ENCODE measurements around the gene NFIX.

- TF ChIP-seq CTCF (IDR thresholded peaks at IDR 0.05) (no peak), POLR2A (IDR thresholded peaks at IDR 0.05) (no peak)
Measured at GRCh38 chr19:12997967-12998940, 3.0 kb downstream of the NFIX start.

Data from adrenal gland (tissue), 5 donors.